Right lobe of liver (tissue), 6 donors: Measurements from ENCODE around the gene KLHL25. TPM values are rescaled to one million over a fixed set of nuclear protein-coding genes. Genes with fewer than 3 reads are reported as not detected.

Source experiments
- ATAC-seq, 4 donors: fragments of 200-7000 bp; cut with Tn5 transposase; one replicate each; pipeline ENCODE4 v1.9.1; 2020; ENCODE audit warnings: mild to moderate bottlenecking in 4 of 4, moderate library complexity in 4 of 4
- DNase-seq, 3 donors: peaks; one replicate each; pipeline ENCODE4 v3.0.0-alpha.2; 2020
- H3K27ac ChIP-seq, 3 donors: fragments of 200-600 bp; one replicate each; pipeline ENCODE4 v1.8.0; 2022
- H3K27me3 ChIP-seq, 2 donors: fragments of 200-600 bp; one replicate each; pipeline ENCODE4 v1.8.0; 2022
- H3K36me3 ChIP-seq, 4 donors: fragments of 200-600 bp; sonication (generic) in 1 of 4; one replicate each; pipeline versions ENCODE4 v1.5.1 to v1.8.0; 2017 to 2022; ENCODE audit warnings: control low read depth in 1 of 4
- H3K4me1 ChIP-seq, 4 donors: fragments of 200-600 bp; sonication (generic) in 1 of 4; one replicate each; pipeline versions ENCODE4 v1.5.1 to v1.8.0; 2017 to 2022; ENCODE audit warnings: control low read depth in 1 of 4
- H3K4me3 ChIP-seq, 3 donors: fragments of 200-600 bp; one replicate each; pipeline ENCODE4 v1.8.0; 2022
- H3K9me3 ChIP-seq, 4 donors: fragments of 200-600 bp; sonication (generic) in 1 of 4; one replicate each; pipeline versions ENCODE4 v1.5.1 to v1.8.0; 2017 to 2022; ENCODE audit warnings: control low read depth in 1 of 4
- POLR2A ChIP-seq: fragments of 450-650 bp; IDR thresholded peaks from one replicate; pipeline ENCODE4 v1.6.1; 2017; ENCODE audit warnings: antibody characterized with exemption, mild to moderate bottlenecking
- WGBS: methylation state at CpG from one replicate; pipeline ENCODE4 v1.1.6; 2018; ENCODE audit warnings: low coverage, low lambda C conversion rate; ENCODE audit not compliant: insufficient coverage; ENCODE audit errors: missing lambda C conversion rate; 5-methylcytosine and 5-hydroxymethylcytosine counted together
- intact Hi-C, 2 donors: fragments of 100-400 bp; cut with DNase I; formaldehyde crosslinking; loops; one replicate each; pipeline versions ENCODE4 v1.11.2 to v1.14.1; 2022
- total RNA-seq, 6 experiments: library from RNA; depleted of rRNA in 2 of 6; stranded (reverse); fragments of >200 nt in 2 of 6; fragmentation: NEBNext Ultra II Directional in 3 of 6; extraction: Animal tissue kit (Norgen Biotek cat#: 25700) in 3 of 6; gene quantifications; one replicate each; pipeline versions ENCODE4 v1.1.0 to v1.2.4, GENCODE V29; 2016 to 2023
- TF ChIP-seq, protein P1 (sequence below), 4 donors: fragments of 200-600 bp in 3 of 4; fragments of 450-650 bp in 1 of 4; IDR thresholded peaks; one replicate each; pipeline versions ENCODE4 v1.5.1 to v1.8.0; 2016 to 2022; ENCODE audit warnings: antibody characterized with exemption in 4 of 4, mild to moderate bottlenecking in 2 of 4
- donor health status: DM: no; HTN: yes; CAD: no.
- donor health status: DM: no; HTN: no; CAD: no.
- donor health status: DM: no; HTN: no; CAD: no.
- donor health status: DM: no; HTN: yes; CAD: no.
- donor health status: DM: no; HTN: yes; CAD: no.

The KLHL25 gene
- total RNA-seq, 6 experiments from 2014 or later = 5.8 to 21.7 (median 13.4) TPM

- intact Hi-C loops = no loop called here
- Histone ChIP-seq H3K27ac (peak overlapping the region in 2 of 3 donors; percentile 94 to 97), H3K4me1 (peaks cover 0 to 62% (median 20%) of the 10 kb centered on the region in 4 donors), H3K27me3 (no peaks in the 10 kb centered on the region), H3K4me3 (peak overlapping the region in 1 of 3 donors; percentile 19), H3K36me3 (no peaks in the 10 kb centered on the region), H3K9me3 (no peaks in the 10 kb centered on the region)
- no peak for TF ChIP-seq POLR2A
- TF ChIP-seq, protein P1, sequence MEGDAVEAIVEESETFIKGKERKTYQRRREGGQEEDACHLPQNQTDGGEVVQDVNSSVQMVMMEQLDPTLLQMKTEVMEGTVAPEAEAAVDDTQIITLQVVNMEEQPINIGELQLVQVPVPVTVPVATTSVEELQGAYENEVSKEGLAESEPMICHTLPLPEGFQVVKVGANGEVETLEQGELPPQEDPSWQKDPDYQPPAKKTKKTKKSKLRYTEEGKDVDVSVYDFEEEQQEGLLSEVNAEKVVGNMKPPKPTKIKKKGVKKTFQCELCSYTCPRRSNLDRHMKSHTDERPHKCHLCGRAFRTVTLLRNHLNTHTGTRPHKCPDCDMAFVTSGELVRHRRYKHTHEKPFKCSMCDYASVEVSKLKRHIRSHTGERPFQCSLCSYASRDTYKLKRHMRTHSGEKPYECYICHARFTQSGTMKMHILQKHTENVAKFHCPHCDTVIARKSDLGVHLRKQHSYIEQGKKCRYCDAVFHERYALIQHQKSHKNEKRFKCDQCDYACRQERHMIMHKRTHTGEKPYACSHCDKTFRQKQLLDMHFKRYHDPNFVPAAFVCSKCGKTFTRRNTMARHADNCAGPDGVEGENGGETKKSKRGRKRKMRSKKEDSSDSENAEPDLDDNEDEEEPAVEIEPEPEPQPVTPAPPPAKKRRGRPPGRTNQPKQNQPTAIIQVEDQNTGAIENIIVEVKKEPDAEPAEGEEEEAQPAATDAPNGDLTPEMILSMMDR (IDR thresholded peaks at IDR 0.05) = no peak
- no peak for DNase-seq
- WGBS = 63% methylated on average over 1 of the region's 1 CpG
- no peak for ATAC-seq
Observed at GRCh38 chr15:85779249-85779648, 15.5 kb downstream of the KLHL25 start.

DNA sequence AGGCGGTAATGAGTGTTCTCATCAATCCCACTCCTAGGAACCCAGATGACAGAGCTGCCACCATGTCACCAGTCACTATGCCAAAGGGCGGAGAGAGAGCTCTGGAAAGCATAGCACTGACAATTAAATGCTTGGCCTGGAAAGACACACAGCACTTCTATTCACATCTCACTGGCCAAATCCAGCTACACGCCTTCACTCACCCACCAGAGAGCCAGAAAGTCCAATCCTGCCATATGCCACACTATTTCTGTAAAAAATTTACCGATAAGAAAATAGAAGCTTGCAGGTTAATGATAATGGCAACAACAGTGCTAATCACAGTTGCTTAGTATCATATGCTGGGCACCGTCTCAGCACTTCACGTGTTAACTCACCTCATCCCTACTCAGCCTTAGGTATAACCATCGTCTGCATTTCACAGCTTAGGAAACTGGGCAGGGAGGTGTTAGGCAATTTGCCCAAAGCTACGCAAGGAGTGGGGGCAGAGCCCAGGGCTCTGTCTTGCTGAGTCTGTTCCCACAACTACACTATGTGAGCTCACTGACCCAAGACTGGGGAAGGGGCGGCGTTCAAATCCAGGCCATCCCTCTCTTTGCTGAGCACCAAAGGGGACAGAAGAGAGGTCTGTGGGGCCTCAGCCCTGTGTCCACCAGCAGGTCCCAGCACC lies 16.5 kb downstream of the KLHL25 start:
- Histone ChIP-seq H3K27me3 (no peaks in the 10 kb centered on the region), H3K27ac (peak overlapping the region in 2 of 3 donors; percentile 94 to 97), H3K4me3 (no peak overlapping the region), H3K4me1 (peaks cover 0 to 61% (median 22%) of the 10 kb centered on the region in 4 donors), H3K36me3 (no peaks in the 10 kb centered on the region), H3K9me3 (no peaks in the 10 kb centered on the region)
- DNase-seq = no peak
- peak; percentile 31 to 44 (median 36) for ATAC-seq
- peak; percentile 60 for TF ChIP-seq POLR2A
- TF ChIP-seq, protein P1 (IDR thresholded peaks at IDR 0.05) = no peak
- 78% methylated on average over 6 of the region's 10 CpGs for WGBS
- intact Hi-C loops = no loop called here

- Histone ChIP-seq H3K4me3 (no peak overlapping the region), H3K27ac (peak overlapping the region in 2 of 3 donors; percentile 94 to 97)
Observed at GRCh38 chr15:85777250-85778106, 17.2 kb downstream of the KLHL25 start.

GRCh38 chr15:85773970-85774369 lies 20.8 kb downstream of the KLHL25 start:
- no peaks in the 10 kb centered on the region for H3K36me3 ChIP-seq
- H3K27me3 ChIP-seq = no peaks in the 10 kb centered on the region
- ATAC-seq (no peak), DNase-seq (no peak)
- H3K27ac ChIP-seq = peak overlapping the region in 2 of 3 donors; percentile 96 to 97
- no peak overlapping the region for H3K4me3 ChIP-seq
- peaks cover 0 to 57% (median 29%) of the 10 kb centered on the region in 4 donors for H3K4me1 ChIP-seq
- no peaks in the 10 kb centered on the region for H3K9me3 ChIP-seq
- TF ChIP-seq POLR2A = no peak
- TF ChIP-seq, protein P1 (IDR thresholded peaks at IDR 0.05) = no peak
- intact Hi-C loops = no loop called here
- 90% methylated on average over 9 of the region's 10 CpGs for WGBS

More at GRCh38 chr15:85777250-85778106, 17.2 kb downstream of the KLHL25 start:
- peak in 1 of 3 donors; percentile 74 for DNase-seq
- H3K9me3 ChIP-seq = no peaks in the 10 kb centered on the region
- no peaks in the 10 kb centered on the region for H3K27me3 ChIP-seq
- peak; percentile 11 to 50 (median 28) for ATAC-seq
- WGBS = 53% methylated on average over 3 of the region's 18 CpGs
- TF ChIP-seq, protein P1 (IDR thresholded peaks at IDR 0.05) = no peak
- TF ChIP-seq POLR2A = peak; percentile 30
- intact Hi-C loops = no loop called here
- H3K4me1 ChIP-seq = peaks cover 0 to 60% (median 24%) of the 10 kb centered on the region in 4 donors
- no peaks in the 10 kb centered on the region for H3K36me3 ChIP-seq
